Activated CD4-positive, alpha-beta T cell treated with anti-CD3 and anti-CD28 coated beads, Interleukin-2, amount 50 U/mL, for 1 hour (primary cell): Measurements from ENCODE around the gene ZBTB17.
"Not testable (repeated sequence)": the region's sequence is repeated elsewhere in the genome, so short reads cannot be mapped to it uniquely, and the experiment has no call there.

Source experiments
- DNase-seq: peaks from one replicate; pipeline ENCODE4 v3.0.0-alpha.2; 2020

ZBTB17 gene

GRCh38 chr1:15934211-15935055, 41.5 kb downstream of the ZBTB17 start:
- no peak for DNase-seq

- DNase-seq = no peak
Observed at GRCh38 chr1:15933684-15934083, 42.2 kb downstream of the ZBTB17 start.

- DNase-seq = no peak
Observed at GRCh38 chr1:15932612-15933011, 43.3 kb downstream of the ZBTB17 start.

GRCh38 chr1:15931884-15932283, 44.0 kb downstream of the ZBTB17 start:
- no peak for DNase-seq

GRCh38 chr1:15931401-15931800, 44.5 kb downstream of the ZBTB17 start:
- no peak for DNase-seq

GRCh38 chr1:15928971-15929965, 46.6 kb downstream of the ZBTB17 start:
- DNase-seq = no peak

GRCh38 chr1:15926448-15926847, 49.5 kb downstream of the ZBTB17 start:
- not testable (repeated sequence) for DNase-seq

GRCh38 chr1:15923241-15923640, 52.7 kb downstream of the ZBTB17 start:
- no peak for DNase-seq

GRCh38 chr1:15918962-15919715, 56.8 kb downstream of the ZBTB17 start:
- DNase-seq = peak; percentile 29

- DNase-seq = no peak
Observed at GRCh38 chr1:15916916-15917315, 59.0 kb downstream of the ZBTB17 start.

GRCh38 chr1:15916417-15916816, 59.5 kb downstream of the ZBTB17 start:
- no peak for DNase-seq

- no peak for DNase-seq
Observed at GRCh38 chr1:15915991-15916390, 59.9 kb downstream of the ZBTB17 start.

GRCh38 chr1:15913607-15914006, 62.3 kb downstream of the ZBTB17 start:
- DNase-seq = not testable (repeated sequence)

- no peak for DNase-seq
Observed at GRCh38 chr1:15911927-15912326, 64.0 kb downstream of the ZBTB17 start.

- no peak for DNase-seq
Observed at GRCh38 chr1:15911141-15911540, 64.8 kb downstream of the ZBTB17 start.

- DNase-seq = no peak
Observed at GRCh38 chr1:15908597-15908996, 67.3 kb downstream of the ZBTB17 start.

GRCh38 chr1:15902882-15903281, 73.0 kb downstream of the ZBTB17 start:
- DNase-seq = no peak

GRCh38 chr1:15900662-15901279, 75.1 kb downstream of the ZBTB17 start:
- DNase-seq = no peak

- DNase-seq = no peak
Observed at GRCh38 chr1:15899266-15899665, 76.6 kb downstream of the ZBTB17 start.

GRCh38 chr1:15896841-15897610, 78.9 kb downstream of the ZBTB17 start:
- not testable (repeated sequence) for DNase-seq

- DNase-seq = no peak
Observed at GRCh38 chr1:15895233-15895632, 80.7 kb downstream of the ZBTB17 start.
